ENCODE measurements around the gene ATP7B. TPM values are rescaled to one million over a fixed set of nuclear protein-coding genes. Genes with fewer than 3 reads are reported as not detected.

ATP7B gene
- total and polyA plus RNA-seq, 2 of the 4 experiments (the other 2 are of a cell fraction) = 2.7 to 2.9 TPM

DNA sequence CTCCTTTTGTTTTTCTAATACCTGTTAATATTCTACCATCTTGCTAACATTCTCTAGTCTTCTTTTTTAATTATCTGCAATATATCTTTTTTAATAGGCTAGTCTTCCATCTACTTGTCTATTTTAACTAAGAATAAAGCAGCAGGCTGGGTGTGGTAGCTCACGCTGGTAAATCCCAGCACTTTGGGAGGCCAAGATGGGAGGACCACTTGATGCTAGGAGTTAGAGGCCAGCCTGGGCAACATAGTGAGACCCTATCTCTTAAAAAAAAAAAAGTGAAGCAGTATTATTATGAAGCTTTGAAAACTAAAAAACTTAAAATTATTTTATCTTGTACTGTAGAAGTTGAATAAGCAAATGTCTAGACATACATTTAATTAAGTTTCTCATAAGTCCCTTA, 16.6 kb upstream of the ATP7B start:
- WGBS, 2 experiments (ENCODE audit: extremely low coverage in 2 of 2, insufficient read length in 1 of 2) = no CpG with 5 or more reads among the region's 1 CpG
- Histone ChIP-seq H3K4me2 (ENCODE audit: low read depth, low read length) (no peak overlapping the region), H2BK20ac (ENCODE audit: low read depth, low read length) (no peak overlapping the region), H3K4ac (ENCODE audit: low read depth, low read length) (no peak overlapping the region), H4K20me1 (ENCODE audit: insufficient read depth, low read length) (no peaks in the 10 kb centered on the region), H2AFZ (replicated peaks; ENCODE audit: low read length, poor library complexity) (no peak overlapping the region), H3K4me1 (ENCODE audit: control insufficient read depth, insufficient read depth, low read length) (no peaks in the 10 kb centered on the region), H2AK9ac (replicated peaks; ENCODE audit: low read depth, low read length, poor library complexity) (no peak overlapping the region), H4K91ac (ENCODE audit: insufficient read depth, low read depth, low read length) (no peak overlapping the region), H3K36me3 (ENCODE audit: control insufficient read depth, insufficient read depth, low read length) (peaks cover 19% of the 10 kb centered on the region), H2BK120ac (ENCODE audit: low read depth, low read length) (no peak overlapping the region), H3K27me3 (ENCODE audit: control insufficient read depth, insufficient read depth, low read length) (no peaks in the 10 kb centered on the region), H4K5ac (ENCODE audit: low read depth, low read length) (no peak overlapping the region), H3K14ac (replicated peaks; ENCODE audit: low read depth, low read length) (no peak overlapping the region), H2BK15ac (ENCODE audit: low read depth, low read length) (no peak overlapping the region), H4K8ac (ENCODE audit: low read depth in 2 of 2, low read length in 2 of 2) (no peak overlapping the region), H2AK5ac (ENCODE audit: low read depth, low read length) (no peak overlapping the region), H3K27ac (ENCODE audit: insufficient read depth, low read length) (no peak overlapping the region), H2BK5ac (ENCODE audit: low read depth, low read length, poor library complexity, severe bottlenecking) (no peak overlapping the region), H3K18ac (ENCODE audit: low read depth, low read length) (no peak overlapping the region), H3K23ac (ENCODE audit: low read depth, low read length) (no peak overlapping the region), H3K4me3 (ENCODE audit: insufficient read depth, low read depth, low read length) (no peak overlapping the region), H3K9ac (ENCODE audit: low read depth, low read length) (no peak overlapping the region), H3K9me3 (ENCODE audit: control insufficient read depth, insufficient read depth, low read length) (no peaks in the 10 kb centered on the region), H3K9me1 (ENCODE audit: insufficient read depth, low read length) (peaks cover 8% of the 10 kb centered on the region; the same call in 1 of the 2 replicates), H3K79me1 (ENCODE audit: low read depth in 1 of 2, low read length in 2 of 2) (peaks cover 7 to 29% of the 10 kb centered on the region in 2 experiments; a peak in 2 of 4 replicates), H3K56ac (ENCODE audit: extremely low read depth, insufficient read depth, low read length) (no peak overlapping the region)
- CTCF ChIA-PET = interaction anchor here (1.4 kb wide), 1 partner anchor 58 kb away, joined by 3 read pairs; no protein-coding TSS in a partner anchor
- dilution Hi-C loops (cut with HindIII; ENCODE audit: low sequenced_read_pairs, unreplicated experiment) (no loop called here), intact Hi-C loops (cut with micrococcal nuclease) (no loop called here), in situ Hi-C loops (cut with MboI; ENCODE audit: low sequenced_read_pairs) (no loop called here)
- ATAC-seq (ENCODE audit: low read depth) = no peak
- TF ChIP-seq CHD1 (IDR thresholded peaks at IDR 0.05; ENCODE audit: low read depth, low read length) (no peak), NFE2L2 (IDR thresholded peaks at IDR 0.05; ENCODE audit: low read depth, low read length) (no peak), RCOR1 (IDR thresholded peaks at IDR 0.05; ENCODE audit: insufficient replicate concordance, low read length) (no peak), BHLHE40 (IDR thresholded peaks at IDR 0.05; ENCODE audit: low read depth, low read length) (no peak), RAD21 (IDR thresholded peaks at IDR 0.05; ENCODE audit: low read length) (no peak), CEBPB (IDR thresholded peaks at IDR 0.05; ENCODE audit: low read depth, low read length) (no peak), POLR2A (IDR thresholded peaks at IDR 0.05; ENCODE audit: low read depth, low read length) (no peak), USF2 (IDR thresholded peaks at IDR 0.05; ENCODE audit: low read depth, low read length) (no peak), RFX5 (IDR thresholded peaks at IDR 0.05; ENCODE audit: low read depth, low read length) (no peak)
- TF ChIP-seq, protein P1, sequence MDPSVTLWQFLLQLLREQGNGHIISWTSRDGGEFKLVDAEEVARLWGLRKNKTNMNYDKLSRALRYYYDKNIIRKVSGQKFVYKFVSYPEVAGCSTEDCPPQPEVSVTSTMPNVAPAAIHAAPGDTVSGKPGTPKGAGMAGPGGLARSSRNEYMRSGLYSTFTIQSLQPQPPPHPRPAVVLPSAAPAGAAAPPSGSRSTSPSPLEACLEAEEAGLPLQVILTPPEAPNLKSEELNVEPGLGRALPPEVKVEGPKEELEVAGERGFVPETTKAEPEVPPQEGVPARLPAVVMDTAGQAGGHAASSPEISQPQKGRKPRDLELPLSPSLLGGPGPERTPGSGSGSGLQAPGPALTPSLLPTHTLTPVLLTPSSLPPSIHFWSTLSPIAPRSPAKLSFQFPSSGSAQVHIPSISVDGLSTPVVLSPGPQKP (IDR thresholded peaks at IDR 0.05; ENCODE audit: borderline replicate concordance, low read depth, low read length) = no peak
- TF ChIP-seq, protein P2, sequence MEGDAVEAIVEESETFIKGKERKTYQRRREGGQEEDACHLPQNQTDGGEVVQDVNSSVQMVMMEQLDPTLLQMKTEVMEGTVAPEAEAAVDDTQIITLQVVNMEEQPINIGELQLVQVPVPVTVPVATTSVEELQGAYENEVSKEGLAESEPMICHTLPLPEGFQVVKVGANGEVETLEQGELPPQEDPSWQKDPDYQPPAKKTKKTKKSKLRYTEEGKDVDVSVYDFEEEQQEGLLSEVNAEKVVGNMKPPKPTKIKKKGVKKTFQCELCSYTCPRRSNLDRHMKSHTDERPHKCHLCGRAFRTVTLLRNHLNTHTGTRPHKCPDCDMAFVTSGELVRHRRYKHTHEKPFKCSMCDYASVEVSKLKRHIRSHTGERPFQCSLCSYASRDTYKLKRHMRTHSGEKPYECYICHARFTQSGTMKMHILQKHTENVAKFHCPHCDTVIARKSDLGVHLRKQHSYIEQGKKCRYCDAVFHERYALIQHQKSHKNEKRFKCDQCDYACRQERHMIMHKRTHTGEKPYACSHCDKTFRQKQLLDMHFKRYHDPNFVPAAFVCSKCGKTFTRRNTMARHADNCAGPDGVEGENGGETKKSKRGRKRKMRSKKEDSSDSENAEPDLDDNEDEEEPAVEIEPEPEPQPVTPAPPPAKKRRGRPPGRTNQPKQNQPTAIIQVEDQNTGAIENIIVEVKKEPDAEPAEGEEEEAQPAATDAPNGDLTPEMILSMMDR (conservative IDR thresholded peaks at IDR 0.05; ENCODE audit: low read depth, low read length) = no peak
- no TSS peak for BruUV-seq (replicated peaks)
- no peak for DNase-seq
- POLR2A ChIA-PET (ENCODE audit: unreplicated experiment) = no interaction called here

All from IMR-90 (cell line).